Parathyroid adenoma (tissue), 2 donors: ENCODE measurements around the gene ATF2.

Source experiments
- H2AFZ ChIP-seq: fragments of 300-600 bp; sonication (generic); one replicate; pipeline ENCODE4 v1.7.0; 2017; ENCODE audit warnings: antibody characterized with exemption, mild to moderate bottlenecking
- H3K27ac ChIP-seq: fragments of 300-600 bp; sonication (generic); one replicate; pipeline ENCODE4 v1.7.0; 2017
- H3K27me3 ChIP-seq: fragments of 300-600 bp; sonication (generic); one replicate; pipeline ENCODE4 v1.7.0; 2017; ENCODE audit warnings: low read length; ENCODE audit not compliant: control insufficient read depth, insufficient read depth
- H3K36me3 ChIP-seq: fragments of 300-600 bp; sonication (generic); one replicate; pipeline ENCODE4 v1.7.0; 2017; ENCODE audit warnings: low read length; ENCODE audit not compliant: control insufficient read depth, insufficient read depth
- H3K4me1 ChIP-seq: fragments of 300-600 bp; sonication (generic); one replicate; pipeline ENCODE4 v1.7.0; 2017; ENCODE audit warnings: control low read depth
- H3K4me2 ChIP-seq: fragments of 300-600 bp; sonication (generic); one replicate; pipeline ENCODE4 v1.7.0; 2017; ENCODE audit warnings: low read length
- H3K4me3 ChIP-seq: fragments of 300-600 bp; sonication (generic); one replicate; pipeline ENCODE4 v1.7.0; 2017; ENCODE audit warnings: low read depth, low read length
- H3K79me2 ChIP-seq: fragments of 300-600 bp; sonication (generic); one replicate; pipeline ENCODE4 v1.7.0; 2017; ENCODE audit warnings: control low read depth
- H3K9ac ChIP-seq: fragments of 300-600 bp; sonication (generic); one replicate; pipeline ENCODE4 v1.7.0; 2017; ENCODE audit warnings: mild to moderate bottlenecking
- H3K9me3 ChIP-seq: fragments of 300-600 bp; sonication (generic); one replicate; pipeline ENCODE4 v1.7.0; 2017; ENCODE audit warnings: low read length; ENCODE audit not compliant: control insufficient read depth
- TF ChIP-seq, protein P1 (sequence below): fragments of 300-600 bp; sonication (generic); IDR thresholded peaks from one replicate; pipeline ENCODE4 v1.7.0; 2017; ENCODE audit warnings: antibody characterized with exemption, mild to moderate bottlenecking
- donor health status: primary hyperparathyroidism.

Gene ATF2

DNA sequence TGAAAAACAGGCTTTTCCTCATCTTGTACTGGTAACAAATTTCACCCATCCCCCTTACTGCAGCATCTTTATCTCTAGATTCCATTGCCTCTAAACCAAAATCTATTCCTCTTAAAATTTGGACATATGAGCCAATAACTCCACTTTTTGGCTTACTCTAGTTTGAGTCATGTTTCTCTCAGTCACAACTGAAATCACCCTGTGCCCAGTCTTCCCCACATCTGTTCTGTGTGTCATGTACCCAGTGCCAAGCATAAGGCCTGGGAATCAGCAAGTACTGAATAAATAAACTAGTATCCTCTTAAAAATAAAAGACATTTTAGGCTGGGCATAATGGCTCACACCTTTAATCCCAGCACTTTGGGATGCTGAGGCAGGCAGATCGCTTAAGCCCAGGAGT is 142.1 kb downstream of the ATF2 start:
- H3K9ac ChIP-seq, result no peak overlapping the region
- TF ChIP-seq, protein P1, sequence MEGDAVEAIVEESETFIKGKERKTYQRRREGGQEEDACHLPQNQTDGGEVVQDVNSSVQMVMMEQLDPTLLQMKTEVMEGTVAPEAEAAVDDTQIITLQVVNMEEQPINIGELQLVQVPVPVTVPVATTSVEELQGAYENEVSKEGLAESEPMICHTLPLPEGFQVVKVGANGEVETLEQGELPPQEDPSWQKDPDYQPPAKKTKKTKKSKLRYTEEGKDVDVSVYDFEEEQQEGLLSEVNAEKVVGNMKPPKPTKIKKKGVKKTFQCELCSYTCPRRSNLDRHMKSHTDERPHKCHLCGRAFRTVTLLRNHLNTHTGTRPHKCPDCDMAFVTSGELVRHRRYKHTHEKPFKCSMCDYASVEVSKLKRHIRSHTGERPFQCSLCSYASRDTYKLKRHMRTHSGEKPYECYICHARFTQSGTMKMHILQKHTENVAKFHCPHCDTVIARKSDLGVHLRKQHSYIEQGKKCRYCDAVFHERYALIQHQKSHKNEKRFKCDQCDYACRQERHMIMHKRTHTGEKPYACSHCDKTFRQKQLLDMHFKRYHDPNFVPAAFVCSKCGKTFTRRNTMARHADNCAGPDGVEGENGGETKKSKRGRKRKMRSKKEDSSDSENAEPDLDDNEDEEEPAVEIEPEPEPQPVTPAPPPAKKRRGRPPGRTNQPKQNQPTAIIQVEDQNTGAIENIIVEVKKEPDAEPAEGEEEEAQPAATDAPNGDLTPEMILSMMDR, result no peak
- H3K9me3 ChIP-seq, result no peaks in the 10 kb centered on the region
- H3K36me3 ChIP-seq, result no peaks in the 10 kb centered on the region
- no peak overlapping the region for H3K4me2 ChIP-seq
- H3K27me3 ChIP-seq, result no peaks in the 10 kb centered on the region
- H2AFZ ChIP-seq, result no peak overlapping the region
- H3K79me2 ChIP-seq, result no peaks in the 10 kb centered on the region
- H3K27ac ChIP-seq, result no peak overlapping the region
- H3K4me3 ChIP-seq, result no peak overlapping the region
- peaks cover 5% of the 10 kb centered on the region for H3K4me1 ChIP-seq

DNA sequence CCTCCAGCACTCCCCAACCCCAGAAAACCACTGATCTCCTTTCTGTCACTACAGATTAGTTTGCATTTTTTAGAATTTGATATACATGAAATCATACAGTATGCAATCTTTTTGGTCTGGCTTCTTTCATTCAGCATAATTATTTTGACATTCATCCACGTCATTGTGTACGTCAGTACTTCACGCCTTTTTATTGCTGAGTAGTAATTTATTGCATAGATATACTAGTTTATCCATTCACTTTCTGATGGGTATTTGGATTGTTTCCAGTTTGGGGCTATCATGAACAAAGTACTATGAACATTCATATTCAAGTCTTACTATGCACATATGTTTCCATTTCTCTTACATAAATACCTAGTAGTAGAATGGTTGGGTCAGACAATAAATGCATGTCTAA is 142.8 kb downstream of the ATF2 start:
- Histone ChIP-seq H3K4me2 (no peak overlapping the region), H3K9me3 (no peaks in the 10 kb centered on the region), H3K36me3 (no peaks in the 10 kb centered on the region), H3K27ac (no peak overlapping the region), H2AFZ (no peak overlapping the region), H3K4me1 (no peaks in the 10 kb centered on the region), H3K4me3 (no peak overlapping the region), H3K27me3 (no peaks in the 10 kb centered on the region), H3K79me2 (no peaks in the 10 kb centered on the region), H3K9ac (no peak overlapping the region)
- TF ChIP-seq, protein P1, result no peak

DNA sequence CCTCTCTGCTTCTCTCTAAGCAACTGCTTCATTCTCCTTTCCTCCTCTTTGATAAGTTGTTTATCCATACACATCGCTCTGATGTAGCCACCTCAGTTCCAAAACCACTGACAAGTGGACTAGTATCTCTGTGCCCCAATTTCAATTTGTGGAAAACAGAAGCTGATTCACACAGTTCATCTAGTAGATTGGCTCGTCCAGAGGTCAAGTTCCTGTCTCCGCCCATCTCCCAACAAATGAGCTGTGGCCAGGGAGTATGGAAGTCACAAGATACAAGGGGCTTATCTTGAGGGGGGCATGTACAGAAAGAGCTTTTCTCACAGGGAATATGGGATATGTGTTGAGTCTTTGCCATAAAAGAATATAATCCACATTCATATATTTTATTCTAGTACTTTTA is 145.1 kb downstream of the ATF2 start:
- no peak overlapping the region for H3K4me2 ChIP-seq
- H3K27ac ChIP-seq, result no peak overlapping the region
- H3K9ac ChIP-seq, result no peak overlapping the region
- no peak overlapping the region for H2AFZ ChIP-seq
- H3K4me3 ChIP-seq, result no peak overlapping the region
- TF ChIP-seq, protein P1, result no peak
- H3K36me3 ChIP-seq, result no peaks in the 10 kb centered on the region
- H3K9me3 ChIP-seq, result no peaks in the 10 kb centered on the region
- no peaks in the 10 kb centered on the region for H3K4me1 ChIP-seq
- H3K79me2 ChIP-seq, result no peaks in the 10 kb centered on the region
- no peaks in the 10 kb centered on the region for H3K27me3 ChIP-seq
